Suprapubic skin (tissue), 4 donors: ENCODE results near the gene PRSS12.

Experiments
- POLR2A ChIP-seq, 2 donors: fragments of 450-650 bp; IDR thresholded peaks; one replicate each; pipeline ENCODE4 v1.6.1; 2017; ENCODE audit warnings: antibody characterized with exemption in 2 of 2, mild to moderate bottlenecking in 2 of 2, moderate library complexity in 2 of 2
- POLR2AphosphoS5 ChIP-seq, 3 donors: sonication (generic); formaldehyde crosslinking; IDR thresholded peaks; one replicate each; pipeline ENCODE4 v1.6.1; 2017; ENCODE audit warnings: antibody characterized with exemption in 3 of 3
- TF ChIP-seq, protein P1 (sequence below), 2 donors: fragments of 200-600 bp in 1 of 2; fragments of 450-650 bp in 1 of 2; sonication (generic) in 1 of 2; IDR thresholded peaks; one replicate each; pipeline ENCODE4 v1.5.1; 2016 to 2019; ENCODE audit warnings: antibody characterized with exemption in 2 of 2, mild to moderate bottlenecking in 1 of 2, moderate library complexity in 1 of 2

DNA sequence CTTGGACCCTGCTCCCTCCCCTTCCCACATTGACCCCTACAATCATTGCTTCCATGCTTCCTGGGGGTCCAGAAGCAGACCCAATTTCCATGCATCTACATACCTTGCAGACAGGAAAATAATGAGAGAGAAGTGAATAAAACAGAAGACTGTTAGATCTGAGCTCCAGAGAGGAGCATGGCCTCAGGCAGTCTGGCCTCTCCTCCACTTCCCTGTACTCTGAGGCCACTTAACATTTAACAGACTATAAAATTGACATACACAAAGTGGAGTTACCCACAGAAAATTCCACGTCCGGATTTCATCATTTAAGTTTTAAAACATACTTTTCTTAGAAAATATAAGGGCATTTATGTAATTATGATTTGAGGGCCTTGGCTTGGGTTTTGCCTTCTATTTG lies 2.1 kb upstream of the PRSS12 start:
- TF ChIP-seq, protein P1, sequence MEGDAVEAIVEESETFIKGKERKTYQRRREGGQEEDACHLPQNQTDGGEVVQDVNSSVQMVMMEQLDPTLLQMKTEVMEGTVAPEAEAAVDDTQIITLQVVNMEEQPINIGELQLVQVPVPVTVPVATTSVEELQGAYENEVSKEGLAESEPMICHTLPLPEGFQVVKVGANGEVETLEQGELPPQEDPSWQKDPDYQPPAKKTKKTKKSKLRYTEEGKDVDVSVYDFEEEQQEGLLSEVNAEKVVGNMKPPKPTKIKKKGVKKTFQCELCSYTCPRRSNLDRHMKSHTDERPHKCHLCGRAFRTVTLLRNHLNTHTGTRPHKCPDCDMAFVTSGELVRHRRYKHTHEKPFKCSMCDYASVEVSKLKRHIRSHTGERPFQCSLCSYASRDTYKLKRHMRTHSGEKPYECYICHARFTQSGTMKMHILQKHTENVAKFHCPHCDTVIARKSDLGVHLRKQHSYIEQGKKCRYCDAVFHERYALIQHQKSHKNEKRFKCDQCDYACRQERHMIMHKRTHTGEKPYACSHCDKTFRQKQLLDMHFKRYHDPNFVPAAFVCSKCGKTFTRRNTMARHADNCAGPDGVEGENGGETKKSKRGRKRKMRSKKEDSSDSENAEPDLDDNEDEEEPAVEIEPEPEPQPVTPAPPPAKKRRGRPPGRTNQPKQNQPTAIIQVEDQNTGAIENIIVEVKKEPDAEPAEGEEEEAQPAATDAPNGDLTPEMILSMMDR (IDR thresholded peaks at IDR 0.05) = no peak
- TF ChIP-seq POLR2A (IDR thresholded peaks at IDR 0.05) (no peak), POLR2AphosphoS5 (IDR thresholded peaks at IDR 0.05) (no peak)
